Endothelial cell of umbilical vein (primary cell): ENCODE results near the gene ZNF438. TPM values are rescaled to one million over a fixed set of nuclear protein-coding genes. Genes with fewer than 3 reads are reported as not detected.
A peak's percentile ranks its signal among the peaks of the same experiment; 100 is the strongest.

Experiments
- BruUV-seq: library from RNA; stranded (reverse); fragments of 400-500 nt; replicated peaks from 2 replicates; lab custom pipeline; 2021; lab: Mats Ljungman, UMichigan
- CTCF ChIA-PET: fragments of 300-600, 350-600 bp; sonication (Branson Sonifier 250); formaldehyde crosslinking; loops from one replicate; lab custom pipeline; 2021; ENCODE audit warnings: antibody characterized with exemption, inconsistent platforms; lab: Charles Lee
- POLR2A ChIA-PET: fragments of 300-600, 350-600 bp; sonication (Branson Sonifier 250); formaldehyde crosslinking; loops from one replicate; lab custom pipeline; 2021; ENCODE audit warnings: antibody characterized with exemption, inconsistent platforms; lab: Charles Lee
- DNase-seq: peaks from one replicate; pipeline ENCODE4 v3.0.0-alpha.2; 2011; ENCODE audit warnings: low read depth, low spot score
- FAIRE-seq: peaks from 2 replicates; lab custom pipeline; 2011; peaks lifted over from hg19 to GRCh38; lab: Jason Lieb, UNC
- H2AFZ ChIP-seq: 2 replicates; pipeline ENCODE4 v1.6.0; 2012; ENCODE audit warnings: low read depth, low read length, control low read depth, inconsistent platforms
- H3K27ac ChIP-seq: 2 replicates; pipeline ENCODE4 v1.5.1; 2011; ENCODE audit warnings: low read depth, mild to moderate bottlenecking, control low read depth, low read length, moderate library complexity; ENCODE audit not compliant: insufficient read depth
- H3K27me3 ChIP-seq, 2 experiments: 2 replicates each; pipeline versions ENCODE4 v1.6.0 to v1.6.1; 2011; ENCODE audit warnings: low read length in 2 of 2, mixed read lengths in 1 of 2; ENCODE audit not compliant: control insufficient read depth in 2 of 2, insufficient read depth in 2 of 2
- H3K36me3 ChIP-seq, 2 experiments: 2 replicates in 1 of 2; 3 replicates in 1 of 2; pipeline ENCODE4 v1.5.1; 2011; ENCODE audit warnings: low read length in 2 of 2, mild to moderate bottlenecking in 1 of 2, moderate library complexity in 1 of 2; ENCODE audit not compliant: control insufficient read depth in 2 of 2, insufficient read depth in 2 of 2; ENCODE audit errors: extremely low read depth in 1 of 2
- H3K4me1 ChIP-seq: 3 replicates; pipeline ENCODE4 v1.5.1; 2011; ENCODE audit warnings: mild to moderate bottlenecking, low read length; ENCODE audit not compliant: control insufficient read depth, insufficient read depth; ENCODE audit errors: extremely low read depth
- H3K4me2 ChIP-seq: 2 replicates; pipeline ENCODE4 v1.6.1; 2011; ENCODE audit warnings: low read length, control low read depth, mixed read lengths; ENCODE audit not compliant: insufficient read depth
- H3K4me3 ChIP-seq, 3 experiments: fragments of 200-600 bp in 1 of 3; sonication (generic), shearing (Covaris generic) in 1 of 3; replicated peaks in 1 of 3; 2 replicates each; pipeline ENCODE4 v1.5.1; 2011 to 2016; ENCODE audit warnings: control low read depth in 3 of 3, low read length in 3 of 3, mild to moderate bottlenecking in 2 of 3, inconsistent platforms in 1 of 3, low read depth in 1 of 3, moderate library complexity in 1 of 3; ENCODE audit not compliant: insufficient read depth in 1 of 3
- H3K79me2 ChIP-seq: 2 replicates; pipeline ENCODE4 v1.6.0; 2012; ENCODE audit warnings: low read length, inconsistent platforms; ENCODE audit not compliant: control insufficient read depth, insufficient read depth
- H3K9ac ChIP-seq: replicated peaks from 2 replicates; pipeline ENCODE3; 2011; ENCODE audit warnings: low read length, control low read depth; ENCODE audit not compliant: insufficient read depth; ENCODE audit errors: extremely low read depth
- H3K9me1 ChIP-seq: replicated peaks from 3 replicates; pipeline ENCODE4 v1.6.0; 2011; ENCODE audit warnings: mild to moderate bottlenecking, low read length; ENCODE audit not compliant: control insufficient read depth, insufficient read depth; ENCODE audit errors: extremely low read depth
- H3K9me3 ChIP-seq: replicated peaks from 2 replicates; pipeline ENCODE4 v1.5.1; 2012; ENCODE audit warnings: low read length, inconsistent platforms; ENCODE audit not compliant: control insufficient read depth, insufficient read depth
- H4K20me1 ChIP-seq: replicated peaks from 2 replicates; pipeline ENCODE3; 2011; ENCODE audit warnings: mild to moderate bottlenecking, low read length; ENCODE audit not compliant: control insufficient read depth, insufficient read depth; ENCODE audit errors: extremely low read depth
- EZH2 ChIP-seq: IDR thresholded peaks from 2 replicates; pipeline ENCODE4 v1.6.1; 2012; ENCODE audit warnings: borderline replicate concordance, low read depth, mild to moderate bottlenecking, moderate library complexity, low read length, inconsistent platforms; ENCODE audit not compliant: severe bottlenecking
- FOS ChIP-seq: IDR thresholded peaks from 2 replicates; pipeline ENCODE4 v1.6.1; 2011; ENCODE audit warnings: mild to moderate bottlenecking, low read length, moderate library complexity, borderline replicate concordance; ENCODE audit not compliant: insufficient read depth
- GATA2 ChIP-seq: IDR thresholded peaks from 2 replicates; pipeline ENCODE4 v1.7.0; 2011; ENCODE audit warnings: low read depth, mild to moderate bottlenecking, moderate library complexity, mixed read lengths, low read length; ENCODE audit not compliant: insufficient read length, insufficient read depth
- JUN ChIP-seq: IDR thresholded peaks from 2 replicates; pipeline ENCODE4 v1.6.1; 2011; ENCODE audit warnings: borderline replicate concordance, low read depth; ENCODE audit not compliant: insufficient read length, insufficient read depth
- MYC ChIP-seq: IDR thresholded peaks from one replicate; pipeline ENCODE4 v1.6.1; 2011; ENCODE audit warnings: mild to moderate bottlenecking, low read depth, low read length
- POLR2A ChIP-seq: IDR thresholded peaks from 2 replicates; pipeline ENCODE4 v1.6.1; 2012; ENCODE audit warnings: low read depth, mild to moderate bottlenecking, control low read depth, low read length
- POLR2AphosphoS5 ChIP-seq: IDR thresholded peaks from 2 replicates; pipeline ENCODE4 v1.6.1; 2012; ENCODE audit warnings: low read depth, mild to moderate bottlenecking, control low read depth, low read length, moderate library complexity; ENCODE audit not compliant: insufficient read depth
- dilution Hi-C: fragments of 300-500 bp; cut with MboI; formaldehyde crosslinking; loops from one replicate; pipeline ENCODE4 v1.15.0; 2019; ENCODE audit warnings: low sequenced_read_pairs; ENCODE audit not compliant: extremely low pct_ligation_motif_present
- intact Hi-C: fragments of 100-400 bp; cut with micrococcal nuclease; formaldehyde crosslinking; loops from one replicate; pipeline ENCODE4 v1.10.0; 2022
- polyA plus RNA-seq, 4 experiments: library from polyadenylated mRNA; depleted of rRNA in 3 of 4; stranded (reverse) in 3 of 4; unstranded in 1 of 4; fragments of >200 nt; gene quantifications; 2 replicates each; pipeline versions ENCODE4 v1.2.1 to v1.2.3, GENCODE V29; 2011 to 2012; ENCODE audit warnings: missing spikeins in 1 of 4
- total RNA-seq: library from RNA; stranded (reverse); gene quantifications from 2 replicates; pipeline ENCODE4 v1.2.3, GENCODE V29; 2021
- TF ChIP-seq, protein P1 (sequence below), 2 donors: IDR thresholded peaks; 1 replicate in 1 of 2; 2 replicates in 1 of 2; pipeline ENCODE4 v1.5.1; 2011; ENCODE audit warnings: low read length in 2 of 2, mild to moderate bottlenecking in 2 of 2, moderate library complexity in 2 of 2, control low read depth in 1 of 2, inconsistent platforms in 1 of 2, low read depth in 1 of 2; ENCODE audit not compliant: insufficient read depth in 1 of 2; ENCODE audit errors: extremely low read depth in 1 of 2
- TF ChIP-seq, protein P2 (sequence below): IDR thresholded peaks from 2 replicates; pipeline ENCODE4 v1.6.1; 2011; ENCODE audit not compliant: insufficient read depth, insufficient read length

ZNF438 gene
- total and polyA plus RNA-seq, 2 donors (not counting 3 experiments of a cell fraction or from before 2014, with no cell fraction given) = 7.2 to 15.1 TPM

DNA sequence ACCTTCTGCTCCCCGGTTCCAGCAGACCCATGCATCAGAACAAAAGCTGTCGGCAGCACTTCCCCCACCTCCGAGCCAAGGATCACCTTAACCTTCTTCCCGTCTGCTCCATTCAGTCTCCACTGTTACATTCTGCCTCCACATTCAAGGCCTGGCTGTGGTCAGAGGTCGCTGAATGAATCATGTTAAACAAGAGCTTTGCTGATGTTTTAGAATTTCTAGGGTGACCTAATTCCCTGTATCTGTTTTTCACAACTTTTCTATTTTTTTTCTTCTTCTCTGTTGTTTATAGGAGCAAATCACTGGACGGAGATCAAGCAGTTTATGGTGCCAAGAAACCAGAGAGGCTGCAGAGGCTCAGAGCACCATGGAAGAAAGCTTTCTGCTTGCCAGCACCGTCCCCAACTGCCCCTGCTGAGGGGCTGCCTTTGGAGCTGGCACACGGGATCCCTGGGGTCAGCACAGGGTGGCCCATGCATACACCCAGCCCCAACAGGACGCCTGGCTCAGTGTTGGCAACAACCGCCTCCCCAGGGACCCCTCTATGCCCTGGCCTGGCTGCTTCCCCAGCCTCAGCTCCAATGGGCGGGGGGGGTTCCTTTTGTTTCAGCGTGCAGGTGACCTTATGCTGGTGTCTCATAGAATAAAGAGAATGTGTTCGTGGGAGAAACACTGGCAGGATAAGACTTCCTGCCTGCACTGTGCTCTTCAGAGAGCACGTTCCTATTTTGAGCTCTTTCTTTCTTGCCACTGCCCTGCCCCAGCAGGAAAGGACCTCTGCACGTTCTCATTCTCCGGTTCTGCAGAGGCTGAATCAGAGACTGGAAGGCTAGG, 219.4 kb downstream of the ZNF438 start:
- H3K36me3 ChIP-seq = no peaks in the 10 kb centered on the region
- H3K27ac ChIP-seq = peak overlapping the region; percentile 96
- BruUV-seq = TSS peak; percentile 16
- no peak overlapping the region for H2AFZ ChIP-seq
- peak; percentile 98 for FAIRE-seq
- ChIA-PET CTCF (interaction anchor here (0.7 to 5.5 kb wide), 26 partner anchors 8 to 958 kb away, joined by 3 to 44 read pairs (median 4); partner anchors contain the start of gene ZNF438), POLR2A (interaction anchor here (1.0 to 1.5 kb wide), 6 partner anchors 18 to 220 kb away, joined by 3 to 10 read pairs (median 5); partner anchors contain the start of gene ZNF438)
- no peak overlapping the region for H3K4me3 ChIP-seq
- DNase-seq = peak; percentile 96
- H3K4me1 ChIP-seq = peaks cover 54% of the 10 kb centered on the region
- peak overlapping the region; percentile 28 for H3K4me2 ChIP-seq
- no peaks in the 10 kb centered on the region for H3K27me3 ChIP-seq
- TF ChIP-seq, protein P1, sequence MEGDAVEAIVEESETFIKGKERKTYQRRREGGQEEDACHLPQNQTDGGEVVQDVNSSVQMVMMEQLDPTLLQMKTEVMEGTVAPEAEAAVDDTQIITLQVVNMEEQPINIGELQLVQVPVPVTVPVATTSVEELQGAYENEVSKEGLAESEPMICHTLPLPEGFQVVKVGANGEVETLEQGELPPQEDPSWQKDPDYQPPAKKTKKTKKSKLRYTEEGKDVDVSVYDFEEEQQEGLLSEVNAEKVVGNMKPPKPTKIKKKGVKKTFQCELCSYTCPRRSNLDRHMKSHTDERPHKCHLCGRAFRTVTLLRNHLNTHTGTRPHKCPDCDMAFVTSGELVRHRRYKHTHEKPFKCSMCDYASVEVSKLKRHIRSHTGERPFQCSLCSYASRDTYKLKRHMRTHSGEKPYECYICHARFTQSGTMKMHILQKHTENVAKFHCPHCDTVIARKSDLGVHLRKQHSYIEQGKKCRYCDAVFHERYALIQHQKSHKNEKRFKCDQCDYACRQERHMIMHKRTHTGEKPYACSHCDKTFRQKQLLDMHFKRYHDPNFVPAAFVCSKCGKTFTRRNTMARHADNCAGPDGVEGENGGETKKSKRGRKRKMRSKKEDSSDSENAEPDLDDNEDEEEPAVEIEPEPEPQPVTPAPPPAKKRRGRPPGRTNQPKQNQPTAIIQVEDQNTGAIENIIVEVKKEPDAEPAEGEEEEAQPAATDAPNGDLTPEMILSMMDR (IDR thresholded peaks at IDR 0.05; ENCODE audit: extremely low read depth in 1 of 2, insufficient read depth in 1 of 2, low read depth in 1 of 2, low read length in 2 of 2) = no peak
- TF ChIP-seq EZH2 = no peak
- TF ChIP-seq JUN = peak; percentile 65
- peak; percentile 33 for TF ChIP-seq GATA2
- peak; percentile 61 for TF ChIP-seq MYC
- peak; percentile 76 for TF ChIP-seq POLR2AphosphoS5
- TF ChIP-seq, protein P2, sequence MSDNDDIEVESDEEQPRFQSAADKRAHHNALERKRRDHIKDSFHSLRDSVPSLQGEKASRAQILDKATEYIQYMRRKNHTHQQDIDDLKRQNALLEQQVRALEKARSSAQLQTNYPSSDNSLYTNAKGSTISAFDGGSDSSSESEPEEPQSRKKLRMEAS = no peak
- peak; percentile 81 for TF ChIP-seq FOS
- TF ChIP-seq POLR2A = peak; percentile 29
- dilution Hi-C loops (no loop called here), intact Hi-C loops (loop anchor here (1.0 to 10.0 kb wide), 8 partner anchors 8 to 503 kb away; partner anchors contain the start of genes ZEB1 and ZNF438)
- H3K9me1 ChIP-seq = no peaks in the 10 kb centered on the region
- no peaks in the 10 kb centered on the region for H4K20me1 ChIP-seq
- no peaks in the 10 kb centered on the region for H3K79me2 ChIP-seq
- peak overlapping the region; percentile 52 for H3K9ac ChIP-seq
- H3K9me3 ChIP-seq = no peaks in the 10 kb centered on the region
